ENCODE data around the gene GGT6.

The GGT6 gene

DNA sequence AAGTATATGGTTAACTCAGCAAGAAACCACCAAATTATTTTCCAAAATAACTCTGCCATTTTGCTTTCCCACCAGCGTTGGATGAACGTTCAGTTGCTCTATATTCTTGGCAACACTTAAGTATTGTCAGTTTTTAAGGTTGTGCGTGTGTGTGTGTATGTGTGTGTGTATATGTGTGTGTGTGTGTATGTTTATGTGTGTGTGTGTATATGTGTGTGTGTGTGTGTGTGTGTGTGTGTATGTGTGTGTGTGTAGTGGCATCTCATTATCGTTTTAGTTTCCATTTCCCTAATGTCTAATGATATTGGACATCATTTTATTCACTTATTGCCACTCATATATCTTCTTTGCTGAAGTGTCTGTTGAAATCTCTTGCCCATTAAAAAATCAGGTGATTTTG, 12.7 kb upstream of the GGT6 start:
- no peak for DNase-seq

DNA sequence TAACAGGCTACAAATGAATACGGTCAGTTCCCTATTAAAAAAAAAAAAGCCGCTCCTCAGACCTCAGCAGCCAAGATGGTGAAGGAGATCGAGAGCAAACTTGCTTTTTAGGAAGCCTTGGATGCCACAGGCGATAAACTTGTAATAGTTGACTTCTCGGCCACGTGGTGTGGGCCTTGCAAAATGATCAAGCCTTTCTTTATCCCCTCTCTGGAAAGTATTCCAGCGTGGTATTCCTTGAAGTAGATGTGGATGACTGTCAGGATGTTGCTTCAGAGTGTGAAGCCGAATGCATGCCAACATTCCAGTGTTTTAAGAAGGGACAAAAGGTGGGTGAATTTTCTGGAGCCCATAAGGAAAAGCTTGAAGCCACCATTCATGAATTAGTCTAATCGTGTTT, 11.8 kb upstream of the GGT6 start:
- DNase-seq, result no peak

DNA sequence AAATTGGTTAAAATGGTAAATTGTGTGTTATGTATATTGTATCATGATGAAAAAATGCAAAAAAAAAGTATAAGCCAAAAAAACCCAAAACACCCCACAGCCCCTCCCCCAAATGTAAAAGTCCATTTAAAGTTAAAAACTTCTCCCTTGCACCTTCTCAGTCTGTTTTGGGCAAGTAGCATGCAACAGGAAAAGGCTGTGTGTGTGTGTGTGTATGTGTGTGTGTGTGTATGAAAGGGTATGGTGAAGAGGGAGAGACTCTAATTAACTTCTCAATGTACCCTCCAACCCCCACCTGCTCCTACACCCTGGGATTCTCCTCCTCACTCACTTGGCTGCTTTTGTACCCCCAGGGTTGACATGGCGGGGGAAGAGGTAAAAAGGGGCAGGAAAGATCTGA, 9.2 kb upstream of the GGT6 start:
- no peak for DNase-seq

DNA sequence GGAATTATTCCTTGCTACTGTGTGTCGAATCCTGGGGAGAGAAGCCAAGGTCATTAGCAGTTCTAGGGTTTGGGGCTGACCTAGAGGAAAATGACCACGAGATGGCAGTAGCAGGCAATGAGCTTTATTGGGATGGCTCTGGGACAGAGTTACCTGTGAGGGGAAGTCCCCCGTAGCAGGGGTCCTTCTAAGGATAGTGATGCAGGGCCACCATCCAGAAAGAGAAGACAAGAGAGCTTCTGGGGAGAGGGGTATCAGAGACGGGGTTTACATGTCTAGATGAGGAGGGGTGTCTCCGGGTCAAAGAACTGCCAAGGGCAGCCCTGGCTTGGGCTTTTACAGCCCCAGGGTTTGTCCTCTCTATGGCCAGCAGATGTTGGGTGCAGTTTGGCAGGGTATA, 6.4 kb upstream of the GGT6 start:
- DNase-seq, result peak; percentile 40

DNA sequence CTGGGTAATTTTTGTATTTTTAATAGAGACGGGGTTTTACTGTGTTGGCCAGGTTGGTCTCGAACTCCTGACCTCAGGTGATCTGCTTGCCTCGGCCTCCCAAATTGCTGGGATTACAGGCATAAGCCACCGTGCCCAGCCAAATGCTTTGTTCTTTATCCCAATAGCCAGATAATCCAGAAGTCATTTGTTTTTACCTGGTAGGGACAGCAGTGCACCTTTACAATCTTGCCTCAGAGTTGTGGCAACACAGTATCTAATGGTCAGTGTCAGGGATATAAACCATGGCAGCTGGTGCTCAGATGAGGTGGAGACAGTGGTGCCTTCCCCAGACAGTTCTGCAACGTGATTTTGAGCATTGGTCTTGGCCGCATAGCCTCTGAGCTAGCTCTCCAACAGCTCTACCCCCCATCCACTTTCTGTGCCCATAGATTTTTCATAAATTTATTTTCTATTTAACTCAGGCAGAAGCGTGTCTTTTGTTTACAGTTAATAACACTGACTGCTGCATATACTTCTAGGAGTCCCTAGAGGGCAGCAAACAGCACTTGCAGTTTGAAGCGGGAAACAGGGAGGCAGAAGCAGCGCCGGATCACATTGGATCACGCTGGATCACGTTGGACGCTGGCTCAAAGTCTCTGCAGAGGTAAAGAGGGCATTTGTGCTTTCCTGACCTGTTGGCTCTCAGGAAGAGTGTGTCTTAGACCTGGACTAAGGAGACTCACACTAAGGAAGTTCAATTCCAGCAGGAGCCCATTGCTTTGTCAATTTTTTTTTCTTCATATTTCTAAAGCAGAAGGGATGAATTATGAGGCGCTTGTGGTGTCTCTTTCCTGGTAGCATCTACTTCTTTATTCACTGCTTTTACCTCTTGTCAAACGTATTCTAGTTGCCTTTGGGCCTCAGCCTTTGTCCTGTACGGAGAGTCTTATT, 5.1 kb upstream of the GGT6 start:
- DNase-seq, result peak; percentile 67

DNA sequence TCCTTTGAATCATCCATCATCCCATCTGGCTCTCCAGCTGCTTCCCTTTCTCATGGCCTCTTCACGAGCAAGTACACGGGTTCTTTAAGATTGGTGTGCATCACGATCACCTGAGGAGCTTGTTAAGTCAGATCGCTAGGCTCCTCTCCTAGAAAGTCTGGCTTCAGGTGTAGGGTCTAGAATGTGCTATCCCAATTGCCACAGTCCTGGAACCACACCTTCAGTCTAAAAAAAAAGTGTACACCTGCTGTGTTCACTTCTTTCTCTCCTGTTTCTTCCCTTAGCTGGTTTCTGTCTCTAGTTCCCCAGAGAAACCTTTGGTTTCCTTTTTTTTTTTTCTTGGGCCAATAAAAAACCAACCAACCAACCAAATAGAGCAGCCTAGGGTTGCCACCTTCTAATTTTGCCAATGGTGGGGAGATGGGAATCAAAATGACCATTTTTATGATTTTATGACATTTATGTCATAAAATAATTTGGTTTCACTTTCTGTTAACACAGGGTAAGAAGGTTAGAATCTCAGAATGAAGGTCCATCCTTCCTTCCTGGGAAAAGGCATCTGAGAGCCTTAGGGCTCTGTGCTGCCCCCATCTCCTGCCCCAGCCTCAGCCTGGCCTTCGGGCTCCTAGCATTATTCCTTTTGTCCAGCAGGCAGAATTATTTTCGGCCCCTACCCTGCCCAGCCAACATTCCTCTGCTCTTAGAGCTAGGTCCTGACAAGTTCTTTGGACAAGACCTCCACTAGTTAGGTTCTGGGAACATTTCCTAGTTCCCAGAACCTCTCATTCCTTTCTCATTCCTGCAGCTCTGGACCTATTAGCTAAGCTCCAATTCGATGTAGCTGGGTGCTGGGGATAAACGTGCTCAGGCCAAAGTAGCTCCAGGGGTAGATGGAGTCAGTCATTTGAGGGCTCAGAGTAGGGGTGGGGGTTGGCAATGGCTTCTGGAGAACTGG, 1.9 kb upstream of the GGT6 start:
- DNase-seq, result no peak

DNA sequence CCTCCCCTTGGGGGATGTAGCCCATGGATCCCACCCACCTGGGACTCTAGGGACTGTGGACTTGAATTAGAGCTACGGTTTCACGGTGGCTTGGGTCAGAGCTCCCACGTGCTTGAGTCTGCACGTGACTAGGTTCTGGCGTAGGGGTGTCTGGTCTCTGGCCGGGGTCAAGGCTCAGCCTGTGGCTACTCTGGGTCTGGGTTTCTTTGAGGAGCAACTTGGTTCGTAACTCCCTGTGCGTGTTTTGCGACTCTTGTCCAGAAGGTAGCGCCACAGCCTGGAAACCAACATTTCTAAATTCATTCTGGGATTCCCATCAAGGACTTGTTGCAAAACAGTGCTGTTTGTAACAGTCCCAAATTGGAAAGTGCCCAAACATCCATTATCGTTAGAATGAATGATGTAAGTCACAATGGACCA, 470 bp upstream of the GGT6 start:
- no peak for DNase-seq

DNA sequence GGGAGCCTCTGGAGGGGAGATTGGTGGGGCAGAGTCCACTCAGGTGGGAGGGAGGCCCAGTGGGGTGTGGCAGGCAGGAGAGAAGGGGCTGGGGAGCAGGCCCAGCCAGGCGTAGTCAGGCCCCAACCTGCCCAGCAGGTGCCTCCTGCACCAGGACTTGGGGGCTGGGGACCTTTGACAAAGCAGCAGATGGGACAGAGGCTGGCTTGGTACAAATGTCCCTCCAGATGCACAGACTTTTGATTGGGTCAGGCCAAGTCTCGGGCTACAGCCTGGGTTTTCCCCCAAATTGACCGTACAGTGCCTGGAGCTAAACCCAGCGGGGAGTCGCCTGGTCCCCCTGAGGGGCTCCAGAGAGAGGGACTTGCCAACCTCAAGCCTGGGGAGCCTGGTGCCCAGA, 411 bp downstream of the GGT6 start:
- DNase-seq, result no peak

DNA sequence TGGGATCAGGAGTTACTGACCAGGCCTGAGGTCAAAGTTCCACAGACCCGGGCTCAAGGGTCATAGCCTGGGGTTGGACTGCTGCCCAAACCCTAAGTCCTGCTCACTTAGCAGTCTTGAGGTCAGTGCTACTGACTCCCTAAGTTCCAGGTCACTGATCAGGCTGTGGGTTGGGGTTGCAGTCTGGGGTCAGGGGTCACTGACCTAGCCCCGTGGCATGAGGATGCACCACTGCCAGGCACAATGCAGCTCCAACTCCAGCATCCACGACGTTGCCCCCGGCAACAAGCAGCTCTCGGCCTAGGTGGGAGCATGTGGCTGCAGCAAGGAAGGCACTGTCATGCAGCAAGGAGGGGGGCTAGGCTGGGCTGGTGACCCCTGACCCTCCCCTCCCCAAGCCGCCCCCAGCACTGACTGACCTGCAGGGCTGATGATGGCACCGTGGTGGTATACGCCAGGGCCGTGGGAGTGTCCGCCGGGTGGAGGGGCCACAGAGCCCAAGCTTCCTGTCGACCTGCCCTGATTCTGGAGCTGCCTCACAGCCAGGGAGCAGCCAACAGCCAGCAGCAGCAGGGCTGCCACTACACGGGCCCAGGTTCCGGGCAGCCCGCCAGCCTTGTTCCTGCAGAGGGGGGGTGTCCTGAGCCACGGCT, 1.1 kb downstream of the GGT6 start:
- DNase-seq, result no peak

DNA sequence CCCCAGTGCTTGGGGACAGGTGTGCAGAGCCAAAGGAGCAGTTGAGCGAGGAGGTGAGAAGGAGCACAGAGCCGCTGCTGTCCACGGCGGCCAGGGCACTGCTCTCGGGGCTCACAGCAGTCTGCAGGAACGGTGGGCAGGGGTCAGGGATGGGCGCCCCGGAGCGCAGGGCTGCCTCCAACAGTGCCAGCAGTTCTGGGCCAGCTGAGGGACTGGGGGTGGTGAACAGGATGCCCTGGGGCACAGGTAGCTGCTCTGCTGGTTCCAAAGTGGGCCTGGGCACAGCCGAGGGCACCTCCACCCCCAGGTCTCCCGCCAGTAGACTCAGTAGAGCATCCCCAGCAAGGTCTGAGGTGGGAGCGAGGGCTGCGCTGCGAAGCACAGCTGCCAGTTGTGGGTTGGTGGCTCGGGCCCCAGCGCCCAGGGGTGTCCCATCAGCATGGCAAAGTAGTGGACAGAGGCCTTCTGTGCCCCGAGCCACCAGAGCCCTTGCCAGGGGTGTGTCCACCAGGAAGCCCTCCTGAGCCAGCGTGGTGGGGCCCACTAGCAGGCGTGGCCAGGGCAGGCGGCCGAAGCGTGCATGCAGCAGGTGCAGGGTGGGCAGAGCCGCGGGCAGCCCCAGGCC, 1.9 kb downstream of the GGT6 start:
- DNase-seq, result no peak

DNA sequence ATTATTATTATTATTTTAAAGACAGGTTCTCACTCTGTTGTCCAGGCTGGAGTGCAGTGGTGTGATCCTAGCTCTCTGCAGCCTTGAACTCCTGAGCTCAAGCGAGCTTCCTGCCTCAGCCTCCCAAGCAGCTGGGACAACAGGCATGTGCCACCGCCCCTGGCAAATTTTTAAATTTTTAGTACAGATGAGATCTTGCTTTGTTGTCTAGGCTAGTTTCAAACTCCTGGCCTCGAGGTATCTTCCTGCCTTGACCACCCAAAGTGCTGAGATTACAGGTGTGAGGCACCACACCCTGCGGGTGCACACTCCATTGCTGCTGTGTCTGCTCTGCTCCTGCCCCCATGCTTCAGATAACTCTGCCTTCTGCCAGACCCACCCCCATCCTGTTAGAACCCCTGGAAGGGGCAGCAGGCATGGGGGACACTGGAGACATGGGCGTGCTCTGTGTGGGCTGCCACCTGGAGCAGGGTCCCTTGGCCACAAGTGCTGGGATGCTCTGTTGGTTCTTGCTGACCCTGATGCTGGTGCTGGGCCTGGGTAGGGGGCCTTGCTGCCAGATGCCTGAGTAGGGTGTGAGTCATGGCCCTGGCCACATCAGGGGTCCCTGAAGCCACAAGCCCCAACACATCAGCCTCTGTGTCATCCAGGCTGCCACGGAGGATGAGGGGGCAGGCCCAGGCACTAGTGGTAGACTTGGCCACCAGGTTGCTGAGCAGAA, 2.6 kb downstream of the GGT6 start:
- DNase-seq, result no peak

DNA sequence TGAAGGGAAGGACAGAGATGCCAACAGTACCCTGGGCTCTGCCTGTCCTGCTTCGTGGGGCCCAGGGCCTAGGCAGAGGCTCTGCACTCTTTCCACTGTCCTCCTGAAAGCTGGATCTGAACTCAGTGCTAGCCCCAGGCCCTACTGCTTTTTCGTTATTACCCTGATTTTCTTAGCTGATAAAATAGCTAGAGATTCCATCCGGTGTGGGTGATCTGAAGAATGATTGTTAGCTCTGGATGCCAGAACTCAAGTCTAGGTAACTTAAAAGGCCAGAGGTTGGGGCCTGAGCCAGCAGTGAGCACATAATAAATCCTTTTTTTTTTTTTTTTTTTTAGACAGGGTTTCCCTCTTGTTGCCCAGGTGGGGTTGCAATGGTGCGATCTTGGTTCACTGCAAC, 3.4 kb downstream of the GGT6 start:
- DNase-seq, result no peak

DNA sequence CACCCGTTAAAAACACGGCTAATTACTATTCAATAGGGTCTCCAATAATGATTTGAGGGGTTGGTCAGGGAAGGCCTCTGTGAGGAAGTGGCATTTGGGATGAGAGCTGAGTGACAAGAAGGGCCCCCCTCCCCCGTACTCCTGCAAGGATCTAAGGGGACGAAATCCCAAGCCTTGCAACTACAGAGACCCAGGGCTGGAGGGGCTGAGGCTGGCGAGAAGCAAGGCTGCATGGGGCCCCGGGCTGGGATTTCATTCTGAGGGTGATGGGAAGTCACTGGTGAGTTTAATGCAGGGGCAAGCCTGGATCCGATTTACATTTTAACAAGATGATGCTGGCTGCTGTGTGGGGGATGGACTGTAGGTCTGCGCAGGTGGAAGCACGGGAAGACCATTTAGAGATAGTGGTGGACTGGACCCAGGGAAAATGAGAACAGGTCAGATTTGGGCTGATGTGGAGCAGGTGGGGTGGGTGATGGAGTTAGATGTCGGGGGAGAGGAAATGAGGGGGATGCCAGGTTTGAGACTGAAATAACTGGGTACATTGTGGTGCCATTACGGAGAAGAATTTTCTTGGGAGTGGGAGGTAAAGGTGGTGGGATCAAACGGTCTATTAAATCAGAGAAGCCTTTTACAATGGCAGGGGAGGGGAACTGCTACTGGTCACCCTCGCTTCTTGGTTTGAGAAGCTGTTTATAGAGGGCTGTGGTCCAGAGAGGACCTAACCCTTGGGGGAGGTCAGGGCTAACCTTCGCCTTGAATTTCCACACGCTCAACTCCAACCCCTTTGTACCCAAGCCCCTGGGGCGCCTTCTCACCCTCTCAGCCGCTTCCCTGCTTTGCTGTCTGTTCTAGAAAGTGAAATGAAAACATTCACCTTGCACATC, 4.3 kb downstream of the GGT6 start:
- no peak for DNase-seq

DNA sequence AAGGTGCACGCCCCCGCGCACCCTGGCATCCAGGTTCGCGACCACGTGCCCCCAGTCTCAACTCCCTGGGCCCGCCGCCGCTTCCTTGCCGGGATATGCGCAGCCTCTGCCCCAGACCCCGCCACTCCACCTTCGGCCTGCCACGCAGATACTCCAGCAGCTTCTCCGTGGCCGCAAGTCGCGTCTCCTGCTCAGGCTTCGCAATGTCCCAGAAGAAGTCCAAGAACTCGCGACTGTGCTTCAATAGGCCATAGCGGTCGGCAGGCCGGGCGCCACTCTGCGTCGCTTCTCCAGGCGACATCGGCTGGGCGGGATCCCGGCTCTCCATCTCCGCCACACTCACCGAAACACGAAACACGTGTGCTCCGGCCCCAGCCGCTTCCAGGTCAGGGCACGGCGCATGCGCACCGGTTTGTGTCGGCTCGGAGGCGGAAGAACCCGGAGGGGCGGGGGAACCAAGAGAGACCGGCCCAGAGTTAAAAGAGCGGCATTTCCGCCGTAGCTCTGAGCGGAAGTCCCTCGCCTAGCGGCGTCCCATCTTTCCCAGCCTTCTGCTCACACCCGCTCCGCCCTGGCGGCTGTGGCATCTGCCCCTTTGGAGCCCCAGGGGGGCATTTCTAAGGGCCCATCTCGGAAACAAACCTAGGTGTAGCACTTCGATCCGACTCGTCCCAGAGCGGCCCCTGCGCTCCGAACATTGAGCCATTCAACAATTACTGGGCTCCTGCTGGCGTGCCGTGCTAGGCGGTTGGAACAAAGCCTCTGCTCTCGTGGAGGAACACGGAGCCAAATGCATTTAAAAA, 5.2 kb downstream of the GGT6 start, which contains the start of gene MYBBP1A:
Gene MYBBP1A, minus strand, starts transcription at position 388 of the 803 bp plus-strand sequence. Its CDS starts 60 bp downstream, at position 328.
- DNase-seq, result peak; percentile 97

DNA sequence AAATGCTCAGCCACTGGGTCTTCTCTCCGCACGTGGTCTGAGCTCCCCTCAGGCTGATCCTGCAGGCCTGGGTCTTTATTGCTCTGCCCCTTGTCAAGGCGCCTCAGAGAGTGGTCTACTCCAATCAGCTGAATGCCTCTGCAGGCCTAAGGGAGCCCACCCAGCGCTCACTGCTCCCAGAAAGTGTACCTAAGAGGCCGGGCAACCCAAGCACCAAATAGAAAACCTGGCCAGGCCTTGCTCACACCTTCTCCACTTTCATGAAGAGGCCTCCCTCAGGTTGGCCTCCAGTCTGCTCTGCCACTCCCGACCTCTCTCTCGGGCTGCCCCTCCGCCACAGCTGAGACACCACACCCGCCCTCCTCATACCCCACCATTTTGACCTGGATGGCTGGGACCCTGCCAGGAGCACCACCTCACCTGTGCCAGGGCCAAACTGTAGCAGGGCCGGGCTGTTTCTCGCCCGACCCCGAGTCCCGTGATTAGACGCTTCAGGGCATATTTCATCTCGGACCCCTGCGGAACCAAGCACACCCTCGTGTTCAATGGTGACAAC, 5.9 kb downstream of the GGT6 start:
- no peak for DNase-seq

DNA sequence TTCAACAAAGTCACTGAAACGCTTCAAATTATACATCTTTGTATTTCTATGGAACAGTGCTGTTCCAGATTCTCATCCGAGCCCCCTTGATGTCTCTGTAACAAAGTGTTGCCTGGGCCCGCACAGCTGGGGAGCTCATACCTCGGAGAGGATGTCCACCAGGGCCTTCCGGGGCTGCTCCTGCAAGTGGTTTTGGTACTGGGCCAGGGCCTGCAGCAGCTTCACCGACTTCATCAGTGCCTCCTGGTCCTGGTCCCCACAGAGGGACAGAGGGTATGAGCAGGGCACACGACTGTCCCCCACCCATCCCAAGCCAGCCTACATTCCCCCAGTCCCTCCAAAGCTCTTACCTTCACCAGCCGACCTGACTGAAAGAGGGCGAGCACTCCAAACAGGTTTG, 6.7 kb downstream of the GGT6 start:
- no peak for DNase-seq

DNA sequence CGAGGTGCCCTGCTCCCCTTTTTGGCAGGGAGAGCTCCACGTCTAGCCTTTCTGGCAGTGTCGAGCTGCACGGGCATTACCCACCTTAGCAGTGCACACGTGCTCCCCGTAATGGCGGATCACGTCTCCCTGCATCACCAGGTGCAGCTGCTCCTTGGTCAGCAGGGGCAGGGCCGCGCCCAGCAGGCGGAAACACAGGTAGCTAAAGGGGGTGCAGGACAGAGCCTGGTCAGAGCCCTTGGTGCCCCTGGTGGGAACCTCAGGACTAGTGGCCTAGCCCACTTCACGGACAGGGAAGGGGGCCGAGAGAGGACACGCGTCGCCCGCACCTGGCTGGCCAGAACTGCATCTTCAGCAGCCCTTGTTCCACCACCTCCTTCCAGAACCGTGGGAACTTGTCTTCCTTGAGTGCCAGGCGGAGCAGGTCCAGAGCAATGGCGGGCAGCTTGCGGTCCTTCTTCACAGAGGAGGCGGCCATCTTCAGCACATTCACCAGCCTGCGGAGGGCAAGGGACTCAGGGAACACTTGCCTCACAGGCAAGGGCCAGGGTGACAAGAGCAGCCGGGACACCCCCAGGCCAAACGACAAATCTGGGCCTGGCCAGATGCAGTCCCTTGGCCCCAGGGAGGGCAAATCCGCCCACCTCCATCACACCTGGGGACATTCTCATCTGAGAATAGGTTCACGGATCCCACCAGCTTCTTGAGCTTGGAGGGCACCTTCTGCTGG, 8.4 kb downstream of the GGT6 start:
- no peak for DNase-seq

DNA sequence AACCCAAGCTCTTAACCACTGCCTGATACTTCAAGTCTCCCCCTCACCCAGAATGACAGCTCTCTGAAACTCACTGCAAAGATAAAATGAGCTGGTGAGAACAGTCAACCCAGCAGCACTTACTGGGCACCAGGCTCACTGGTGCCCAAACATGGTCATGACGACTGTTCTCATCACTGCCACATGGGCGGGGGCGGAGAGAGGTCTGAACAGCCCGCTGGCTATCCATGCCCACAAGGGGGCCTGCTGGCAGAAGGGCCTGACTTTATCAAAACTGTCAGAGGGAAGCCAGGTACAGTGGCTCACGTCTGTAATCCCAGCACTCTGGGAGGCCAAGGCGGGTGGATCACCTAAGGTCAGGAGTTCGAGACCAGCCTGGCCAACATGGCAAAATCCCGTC, 9.2 kb downstream of the GGT6 start:
- no peak for DNase-seq

DNA sequence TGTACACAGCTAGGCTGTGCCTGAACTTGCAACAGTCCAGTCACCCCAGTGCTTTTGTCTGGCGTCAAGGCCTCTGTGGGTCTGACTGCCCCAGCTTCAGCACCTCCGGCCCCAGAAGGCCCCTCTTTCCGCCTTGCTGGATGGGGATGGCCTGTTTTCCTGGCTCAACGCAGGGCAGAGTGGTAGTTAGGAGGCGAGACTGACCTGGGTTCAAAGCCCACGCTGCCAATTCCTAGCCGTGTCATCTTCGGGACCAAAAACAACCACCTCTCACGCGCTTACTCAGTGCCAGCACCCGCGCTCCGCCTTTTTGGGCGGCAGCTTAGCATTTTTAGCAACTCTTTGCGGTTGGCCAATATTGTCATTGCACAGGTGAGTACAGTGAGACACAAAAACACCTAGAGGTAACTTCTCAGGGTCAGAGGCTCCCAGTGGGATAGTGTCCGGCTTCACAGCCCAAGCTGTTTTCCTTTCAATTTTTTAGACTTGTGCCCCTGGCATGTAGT, 9.8 kb downstream of the GGT6 start:
- no peak for DNase-seq
